Esophagus squamous epithelium (tissue), 5 donors: ENCODE results near the gene KLHL20. TPM values are rescaled to one million over a fixed set of nuclear protein-coding genes. Genes with fewer than 3 reads are reported as not detected.
A peak's percentile ranks its signal among the peaks of the same experiment; 100 is the strongest.
"Not testable (repeated sequence)": the region's sequence is repeated elsewhere in the genome, so short reads cannot be mapped to it uniquely, and the experiment has no call there.

Source experiments
- DNase-seq: peaks from one replicate; lab custom pipeline; 2025; lab: John Stamatoyannopoulos, UW
- H3K27ac ChIP-seq, 4 donors: fragments of 200-600 bp; sonication (generic); one replicate each; pipeline ENCODE4 v1.5.1; 2016 to 2019; ENCODE audit warnings: mild to moderate bottlenecking in 1 of 4
- H3K27me3 ChIP-seq, 4 donors: fragments of 200-600 bp; sonication (generic); 1 replicate in 3 of 4; 2 replicates in 1 of 4; pipeline versions ENCODE4 v1.5.1 to v1.6.0; 2017 to 2021; ENCODE audit warnings: antibody characterized with exemption in 1 of 4
- H3K36me3 ChIP-seq, 3 donors: fragments of 200-600 bp; sonication (generic); one replicate each; pipeline ENCODE4 v1.5.1; 2016 to 2019
- H3K4me1 ChIP-seq, 3 donors: fragments of 200-600 bp; sonication (generic); one replicate each; pipeline ENCODE4 v1.5.1; 2017 to 2019
- H3K4me3 ChIP-seq, 4 donors: fragments of 200-600 bp; sonication (generic); 1 replicate in 3 of 4; 2 replicates in 1 of 4; pipeline ENCODE4 v1.5.1; 2016 to 2019; ENCODE audit warnings: mild to moderate bottlenecking in 2 of 4, moderate library complexity in 1 of 4
- H3K9me3 ChIP-seq, 3 donors: fragments of 200-600 bp; sonication (generic); one replicate each; pipeline ENCODE4 v1.5.1; 2016 to 2019
- CTCF ChIP-seq, 6 experiments: fragments of 450-650 bp in 4 of 6; fragments of 200-600 bp in 2 of 6; sonication (generic) in 2 of 6; IDR thresholded peaks; one replicate each; pipeline ENCODE4 v1.5.1; 2016 to 2019; ENCODE audit warnings: antibody characterized with exemption in 6 of 6, mild to moderate bottlenecking in 4 of 6, moderate library complexity in 4 of 6
- POLR2A ChIP-seq, 4 donors: fragments of 450-650 bp; IDR thresholded peaks; one replicate each; pipeline ENCODE4 v1.6.1; 2017; ENCODE audit warnings: antibody characterized with exemption in 4 of 4, mild to moderate bottlenecking in 4 of 4, moderate library complexity in 3 of 4
- WGBS, 2 donors: methylation state at CpG; one replicate each; pipeline ENCODE4 v1.1.5; 2018; 5-methylcytosine and 5-hydroxymethylcytosine counted together
- intact Hi-C: fragments of 100-400 bp; cut with DNase I; formaldehyde crosslinking; loops from one replicate; pipeline ENCODE4 v1.15.0; 2022
- total RNA-seq, 4 donors: library from RNA; depleted of rRNA; stranded (reverse); fragments of >200 nt; gene quantifications; one replicate each; pipeline ENCODE4 v1.1.0, GENCODE V29; 2016
- donor health status: DM: yes; HTN: yes; CAD: no.

Gene KLHL20
- 10 to 100 TPM; 11.8 to 33.0 (median 24.0) TPM for total RNA-seq

GRCh38 chr1:173714759-173715537 lies at the start of gene KLHL20:
TSS of gene KLHL20 (plus strand) at chr1:173714981. CDS start at chr1:173716044, 1,063 bp downstream.
- 0% methylated on average over 21 to 37 of the region's 43 CpGs for WGBS, 2 donors
- TF ChIP-seq POLR2A (IDR thresholded peaks at IDR 0.05) (peak in 2 of 4 donors; percentile 68 to 71), CTCF (IDR thresholded peaks at IDR 0.05) (peak in 2 of 6 experiments; percentile 7 to 19)
- H3K9me3 ChIP-seq, result no peaks in the 10 kb centered on the region
- H3K4me1 ChIP-seq, result peaks cover 8 to 36% (median 16%) of the 10 kb centered on the region in 3 donors
- H3K4me3 ChIP-seq, result peak within 1 kb of the TSS; percentile 66 to 84 (median 78)
- peaks cover 0 to 36% (median 0%) of the 10 kb centered on the region in 4 donors for H3K27me3 ChIP-seq
- peak; percentile 27 for DNase-seq
- H3K36me3 ChIP-seq, result peaks cover 0 to 14% (median 0%) of the 10 kb centered on the region in 3 donors
- intact Hi-C loops, result no loop called here
- peak within 1 kb of the TSS; percentile 91 to 96 (median 92) for H3K27ac ChIP-seq

GRCh38 chr1:173666646-173667045 lies 48.1 kb upstream of the KLHL20 start:
- H3K4me1 ChIP-seq, result peaks cover 4 to 8% (median 4%) of the 10 kb centered on the region in 3 donors
- DNase-seq, result no peak
- no peaks in the 10 kb centered on the region for H3K36me3 ChIP-seq
- no peaks in the 10 kb centered on the region for H3K9me3 ChIP-seq
- peaks cover 0 to 29% (median 0%) of the 10 kb centered on the region in 4 donors for H3K27me3 ChIP-seq
- TF ChIP-seq CTCF (IDR thresholded peaks at IDR 0.05), result no peak
- TF ChIP-seq POLR2A (IDR thresholded peaks at IDR 0.05), result no peak
- WGBS, 2 donors, result 87 to 88% methylated on average over 3 of the region's 3 CpGs
- intact Hi-C loops, result no loop called here
- H3K4me3 ChIP-seq, result no peak overlapping the region
- H3K27ac ChIP-seq, result no peak overlapping the region

GRCh38 chr1:173669491-173669941 lies 45.3 kb upstream of the KLHL20 start, which contains the start of gene ANKRD45:
TSS of gene ANKRD45 (minus strand) at chr1:173669851. CDS start at chr1:173659418, 10,433 bp downstream.
- Histone ChIP-seq H3K36me3 (no peaks in the 10 kb centered on the region), H3K9me3 (no peaks in the 10 kb centered on the region), H3K27ac (no peak within 1 kb of the TSS), H3K4me3 (peak within 1 kb of the TSS in 3 of 4 donors; percentile 25 to 56 (median 33)), H3K27me3 (peaks cover 0 to 29% (median 0%) of the 10 kb centered on the region in 4 donors), H3K4me1 (peaks cover 4 to 6% (median 4%) of the 10 kb centered on the region in 3 donors)
- DNase-seq, result no peak
- WGBS, 2 donors, result 7 to 15% methylated on average over 18 to 27 of the region's 33 CpGs
- intact Hi-C loops, result no loop called here
- TF ChIP-seq CTCF (IDR thresholded peaks at IDR 0.05), result no peak
- TF ChIP-seq POLR2A (IDR thresholded peaks at IDR 0.05), result no peak

GRCh38 chr1:173674496-173674895 lies 40.3 kb upstream of the KLHL20 start:
- WGBS, 2 donors, result 60 to 77% methylated on average over 2 of the region's 2 CpGs
- H3K4me3 ChIP-seq, H3K36me3 ChIP-seq, intact Hi-C loops, DNase-seq, H3K4me1 ChIP-seq, H3K27ac ChIP-seq, H3K9me3 ChIP-seq: not testable (repeated sequence)
- peaks cover 0 to 14% (median 0%) of the 10 kb centered on the region in 4 donors for H3K27me3 ChIP-seq

GRCh38 chr1:173680152-173680551 lies 34.6 kb upstream of the KLHL20 start:
- H3K4me1 ChIP-seq, H3K27ac ChIP-seq, H3K27me3 ChIP-seq, intact Hi-C loops, H3K9me3 ChIP-seq, DNase-seq, H3K4me3 ChIP-seq, H3K36me3 ChIP-seq: not testable (repeated sequence)
- 76 to 79% methylated on average over 5 of the region's 5 CpGs for WGBS, 2 donors

- no peaks in the 10 kb centered on the region for H3K4me1 ChIP-seq
- no peaks in the 10 kb centered on the region for H3K9me3 ChIP-seq
- no peak overlapping the region for H3K27ac ChIP-seq
- intact Hi-C loops, result no loop called here
- H3K36me3 ChIP-seq, result no peaks in the 10 kb centered on the region
- H3K4me3 ChIP-seq, result no peak overlapping the region
- H3K27me3 ChIP-seq, result no peaks in the 10 kb centered on the region
- DNase-seq, result no peak
- TF ChIP-seq POLR2A (IDR thresholded peaks at IDR 0.05) (no peak), CTCF (IDR thresholded peaks at IDR 0.05) (no peak)
These were observed 32.6 kb upstream of the KLHL20 start for GRCh38 chr1:173682184-173682583.

- H3K36me3 ChIP-seq, intact Hi-C loops, DNase-seq, H3K4me3 ChIP-seq, H3K9me3 ChIP-seq, H3K27ac ChIP-seq, H3K27me3 ChIP-seq, H3K4me1 ChIP-seq: not testable (repeated sequence)
- 67 to 75% methylated on average over 4 of the region's 4 CpGs for WGBS, 2 donors
These were observed 30.9 kb upstream of the KLHL20 start for GRCh38 chr1:173683838-173684237.

- H3K4me1 ChIP-seq, intact Hi-C loops, DNase-seq, H3K27ac ChIP-seq, H3K36me3 ChIP-seq, H3K9me3 ChIP-seq, H3K4me3 ChIP-seq, H3K27me3 ChIP-seq: not testable (repeated sequence)
- WGBS, 2 donors, result 73 to 82% methylated on average over 3 of the region's 3 CpGs
These were observed 29.7 kb upstream of the KLHL20 start for GRCh38 chr1:173685121-173685520.
